ENCODE data around the gene TXNL4A.

Gene TXNL4A

GRCh38 chr18:79930020-79930642, 58.2 kb downstream of the TXNL4A start (continued):
- no peak for TF ChIP-seq ZNF501 (tag by site-specific recombination; IDR thresholded peaks at IDR 0.05)
- no peak for TF ChIP-seq ZNF132 (tag by site-specific recombination; IDR thresholded peaks at IDR 0.05; ENCODE audit: borderline replicate concordance)
- no peak for TF ChIP-seq IKZF3 (tag by site-specific recombination; IDR thresholded peaks at IDR 0.05)
- TF ChIP-seq ZSCAN4 (tag by site-specific recombination; IDR thresholded peaks at IDR 0.05) = no peak
- no peak for TF ChIP-seq BCL11B (tag by site-specific recombination; IDR thresholded peaks at IDR 0.05; ENCODE audit: low read depth)
- no peak for TF ChIP-seq ZFP3 (tag by site-specific recombination; IDR thresholded peaks at IDR 0.05; ENCODE audit: low read depth)
- TF ChIP-seq BCL11A (tag by site-specific recombination; IDR thresholded peaks at IDR 0.05; ENCODE audit: low read depth) = no peak
- no peak for TF ChIP-seq ZNF23 (tag by site-specific recombination; IDR thresholded peaks at IDR 0.05; ENCODE audit: borderline replicate concordance)
- TF ChIP-seq ZNF239 (tag by site-specific recombination; IDR thresholded peaks at IDR 0.05) = no peak
- TF ChIP-seq ZNF585B (tag by site-specific recombination; IDR thresholded peaks at IDR 0.05) = no peak

GRCh38 chr18:79928563-79928960, 59.8 kb downstream of the TXNL4A start:
- Histone ChIP-seq H3K27ac (ENCODE audit: extremely low read depth, low read depth, low read length) (no peak overlapping the region), H3K4me3 (ENCODE audit: low read depth, low read length) (no peak overlapping the region), H3K9me3 (ENCODE audit: control insufficient read depth, insufficient read depth, low read depth, low read length) (no peaks in the 10 kb centered on the region), H3K36me3 (ENCODE audit: control insufficient read depth in 2 of 2, insufficient read depth in 1 of 2, low read length in 2 of 2) (peaks cover 4 to 22% of the 10 kb centered on the region in 2 experiments; a peak in 2 of 3 replicates), H3K4me1 (ENCODE audit: control insufficient read depth, insufficient read depth, low read length) (no peaks in the 10 kb centered on the region)
- ChIA-PET POLR2A (no interaction called here), CTCF (no interaction called here)
- TF ChIP-seq ZFHX2 (tag by site-specific recombination; conservative IDR thresholded peaks at IDR 0.05) (no peak), ZNF138 (tag by site-specific recombination; IDR thresholded peaks at IDR 0.05; ENCODE audit: borderline replicate concordance) (no peak), ZNF324 (tag by site-specific recombination; IDR thresholded peaks at IDR 0.05) (no peak), ZBTB8A (tag by site-specific recombination; IDR thresholded peaks at IDR 0.05) (no peak), ZEB2 (tag by site-specific recombination; IDR thresholded peaks at IDR 0.05) (no peak), ZBTB7A (tag by site-specific recombination; IDR thresholded peaks at IDR 0.05; ENCODE audit: low read depth) (no peak), ZNF146 (tag by site-specific recombination; IDR thresholded peaks at IDR 0.05) (no peak), ZNF558 (tag by site-specific recombination; IDR thresholded peaks at IDR 0.05) (no peak), TSHZ1 (tag by site-specific recombination; IDR thresholded peaks at IDR 0.05; ENCODE audit: borderline replicate concordance) (no peak), KLF10 (tag by site-specific recombination; IDR thresholded peaks at IDR 0.05) (no peak), ZNF560 (tag by site-specific recombination; IDR thresholded peaks at IDR 0.05; ENCODE audit: borderline replicate concordance) (no peak), ZBTB21 (tag by site-specific recombination; IDR thresholded peaks at IDR 0.05) (no peak), ZNF157 (tag by site-specific recombination; IDR thresholded peaks at IDR 0.05) (no peak), ZNF664 (tag by site-specific recombination; IDR thresholded peaks at IDR 0.05) (no peak), ZNF350 (tag by site-specific recombination; IDR thresholded peaks at IDR 0.05) (no peak), KLF17 (tag by site-specific recombination; IDR thresholded peaks at IDR 0.05) (no peak), YY2 (tag by site-specific recombination; IDR thresholded peaks at IDR 0.05) (no peak), REST (tag by site-specific recombination; IDR thresholded peaks at IDR 0.05) (no peak)

Data from HEK293 (cell line).